B cell (primary cell): ENCODE measurements around the gene GGNBP2.

Source experiments
- EZH2 ChIP-seq: IDR thresholded peaks from 2 replicates; pipeline ENCODE4 v1.6.1; 2012; ENCODE audit warnings: borderline replicate concordance, low read depth, mild to moderate bottlenecking, moderate library complexity, low read length; ENCODE audit not compliant: insufficient read depth, poor library complexity, severe bottlenecking
- TF ChIP-seq, protein P1 (sequence below): fragments of 200-600 bp; IDR thresholded peaks from one replicate; pipeline ENCODE4 v1.8.0; 2022; ENCODE audit warnings: antibody characterized with exemption, mild to moderate bottlenecking

GRCh38 chr17:36628576-36628975 is 83.9 kb downstream of the GGNBP2 start:
- TF ChIP-seq, protein P1, sequence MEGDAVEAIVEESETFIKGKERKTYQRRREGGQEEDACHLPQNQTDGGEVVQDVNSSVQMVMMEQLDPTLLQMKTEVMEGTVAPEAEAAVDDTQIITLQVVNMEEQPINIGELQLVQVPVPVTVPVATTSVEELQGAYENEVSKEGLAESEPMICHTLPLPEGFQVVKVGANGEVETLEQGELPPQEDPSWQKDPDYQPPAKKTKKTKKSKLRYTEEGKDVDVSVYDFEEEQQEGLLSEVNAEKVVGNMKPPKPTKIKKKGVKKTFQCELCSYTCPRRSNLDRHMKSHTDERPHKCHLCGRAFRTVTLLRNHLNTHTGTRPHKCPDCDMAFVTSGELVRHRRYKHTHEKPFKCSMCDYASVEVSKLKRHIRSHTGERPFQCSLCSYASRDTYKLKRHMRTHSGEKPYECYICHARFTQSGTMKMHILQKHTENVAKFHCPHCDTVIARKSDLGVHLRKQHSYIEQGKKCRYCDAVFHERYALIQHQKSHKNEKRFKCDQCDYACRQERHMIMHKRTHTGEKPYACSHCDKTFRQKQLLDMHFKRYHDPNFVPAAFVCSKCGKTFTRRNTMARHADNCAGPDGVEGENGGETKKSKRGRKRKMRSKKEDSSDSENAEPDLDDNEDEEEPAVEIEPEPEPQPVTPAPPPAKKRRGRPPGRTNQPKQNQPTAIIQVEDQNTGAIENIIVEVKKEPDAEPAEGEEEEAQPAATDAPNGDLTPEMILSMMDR: no peak
- no peak for TF ChIP-seq EZH2
